ENCODE results near the gene TDRKH. TPM values are rescaled to one million over a fixed set of nuclear protein-coding genes. Genes with fewer than 3 reads are reported as not detected.
"Not testable (repeated sequence)": the region's sequence is repeated elsewhere in the genome, so short reads cannot be mapped to it uniquely, and the experiment has no call there.

TDRKH gene
- polyA plus RNA-seq, 4 donors: 7.9 to 11.7 (median 8.9) TPM

- DNase-seq (ENCODE audit: low read depth in 4 of 4, low spot score in 2 of 4): no peak
These were observed 14.9 kb upstream of the TDRKH start, which contains the start of gene LINGO4 for GRCh38 chr1:151805066-151805820. Gene LINGO4 (minus strand): TSS chr1:151805419. CDS start chr1:151802704, 2,715 bp downstream.

- no peak for DNase-seq (ENCODE audit: low read depth in 4 of 4, low spot score in 2 of 4)
These were observed 13.6 kb upstream of the TDRKH start for GRCh38 chr1:151803915-151804314.

- no peak for DNase-seq (ENCODE audit: low read depth in 4 of 4, low spot score in 2 of 4)
These were observed 12.9 kb upstream of the TDRKH start for GRCh38 chr1:151803164-151803563.

DNA sequence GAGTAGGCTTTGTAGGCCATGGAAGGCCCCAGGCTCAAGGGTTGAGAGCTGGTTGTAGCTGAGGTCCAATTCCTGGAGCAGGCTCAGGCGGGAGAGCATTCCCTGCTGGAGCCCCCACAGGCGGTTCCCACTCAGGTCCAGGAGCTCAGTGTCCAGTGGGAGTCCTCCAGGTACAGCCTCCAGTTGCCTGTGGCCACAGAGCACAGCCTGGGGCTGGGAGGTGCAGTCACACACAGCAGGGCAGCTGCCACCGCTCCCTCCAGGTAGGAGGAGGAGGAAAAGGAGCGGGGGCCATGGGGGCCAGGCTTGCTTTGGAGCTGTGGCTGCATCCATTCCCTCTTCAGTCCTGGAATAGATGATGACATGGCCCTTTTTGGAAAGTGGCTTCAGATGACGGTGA, 12.1 kb upstream of the TDRKH start:
- no peak for DNase-seq (ENCODE audit: low read depth in 4 of 4, low spot score in 2 of 4)

DNA sequence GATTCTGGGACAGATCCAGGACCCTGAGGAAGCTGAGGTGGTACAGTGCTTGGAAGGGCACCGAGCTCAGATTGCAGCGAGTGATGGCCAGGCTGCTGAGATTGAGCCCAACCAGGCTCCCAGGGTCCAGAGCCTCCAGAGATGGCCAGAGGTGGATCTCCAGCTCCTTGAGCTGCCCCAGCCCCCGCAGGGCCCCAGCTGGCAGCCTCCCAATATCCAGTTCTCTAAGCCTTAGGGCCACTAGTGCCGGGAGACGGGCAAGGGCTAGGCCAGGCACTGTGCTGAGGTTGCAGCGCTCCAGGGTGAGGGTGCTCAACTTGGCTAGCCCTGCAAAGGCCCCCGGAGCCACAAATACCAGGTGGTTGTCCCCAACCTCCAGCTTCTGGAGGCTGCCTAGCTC, 11.5 kb upstream of the TDRKH start:
- DNase-seq (ENCODE audit: low read depth in 4 of 4, low spot score in 2 of 4): no peak

GRCh38 chr1:151801310-151801820, 11.1 kb upstream of the TDRKH start:
- DNase-seq (ENCODE audit: low read depth in 4 of 4, low spot score in 2 of 4): no peak

DNA sequence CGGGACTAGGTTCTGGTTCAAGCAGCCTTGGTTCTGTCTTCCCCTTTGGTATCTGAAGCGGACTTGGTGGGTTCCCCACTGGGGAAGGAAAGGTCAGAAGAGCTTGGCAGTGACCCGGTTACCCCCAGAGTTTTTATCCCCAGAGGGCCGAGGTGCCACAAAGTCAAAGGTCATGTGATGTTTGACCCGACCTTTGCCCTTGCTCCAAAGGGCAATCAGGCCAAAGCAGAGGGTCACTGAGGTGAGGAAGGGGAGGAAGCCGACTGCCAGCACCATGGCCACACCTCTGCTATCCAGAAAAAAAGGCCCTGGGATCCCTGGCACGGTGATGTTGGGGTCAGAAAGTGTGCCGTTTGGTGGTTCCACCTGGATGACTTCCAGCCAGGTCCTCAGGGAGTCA, 10.5 kb upstream of the TDRKH start:
- no peak for DNase-seq (ENCODE audit: low read depth in 4 of 4, low spot score in 2 of 4)

- no peak for DNase-seq (ENCODE audit: low read depth in 4 of 4, low spot score in 2 of 4)
These were observed 9.1 kb upstream of the TDRKH start for GRCh38 chr1:151799179-151800022.

- DNase-seq (ENCODE audit: low read depth in 4 of 4, low spot score in 2 of 4): no peak
These were observed 8.3 kb upstream of the TDRKH start for GRCh38 chr1:151798571-151798970.

DNA sequence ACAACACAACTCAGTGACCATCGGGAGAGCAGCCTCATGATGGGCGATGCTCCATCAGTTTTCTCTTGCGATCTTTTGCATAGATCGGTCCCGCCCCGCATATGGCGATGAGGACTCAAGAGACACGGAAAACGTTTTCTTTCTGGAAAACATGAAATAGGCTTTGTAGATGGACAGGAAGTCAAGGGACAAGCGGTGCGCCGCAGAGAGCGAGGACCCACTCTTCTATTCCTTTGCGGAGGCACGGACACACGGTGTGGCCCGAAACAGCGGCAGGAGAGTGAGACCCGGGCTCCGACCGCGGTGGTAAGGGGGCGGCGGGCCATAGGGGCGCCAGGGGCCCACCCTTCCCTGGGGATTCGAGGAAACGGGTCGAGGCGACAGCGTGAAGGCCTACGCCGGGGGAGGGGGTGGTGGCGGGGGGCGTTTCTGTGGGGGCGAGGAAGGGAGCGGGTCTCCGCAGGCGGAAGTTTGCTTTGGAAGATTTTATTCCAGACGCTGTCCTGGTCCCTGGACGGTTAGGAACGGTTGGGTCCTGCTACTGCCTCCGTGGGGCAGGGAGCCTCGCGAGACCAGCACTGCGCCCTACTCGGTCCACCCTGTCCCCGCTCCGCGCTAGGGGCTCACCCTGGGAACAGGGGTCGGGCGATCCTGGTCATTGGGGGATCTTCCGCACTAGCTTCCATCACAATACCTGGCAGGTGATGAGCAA, 796 bp upstream of the TDRKH start:
- peak in 1 of 4 donors; percentile 0 for DNase-seq (ENCODE audit: low read depth in 4 of 4, low spot score in 2 of 4)

- no peak for DNase-seq (ENCODE audit: low read depth in 4 of 4, low spot score in 2 of 4)
These were observed 2.6 kb downstream of the TDRKH start for GRCh38 chr1:151787689-151788088.

- DNase-seq (ENCODE audit: low read depth in 4 of 4, low spot score in 2 of 4): no peak
These were observed 6.5 kb downstream of the TDRKH start for GRCh38 chr1:151783796-151784195.

DNA sequence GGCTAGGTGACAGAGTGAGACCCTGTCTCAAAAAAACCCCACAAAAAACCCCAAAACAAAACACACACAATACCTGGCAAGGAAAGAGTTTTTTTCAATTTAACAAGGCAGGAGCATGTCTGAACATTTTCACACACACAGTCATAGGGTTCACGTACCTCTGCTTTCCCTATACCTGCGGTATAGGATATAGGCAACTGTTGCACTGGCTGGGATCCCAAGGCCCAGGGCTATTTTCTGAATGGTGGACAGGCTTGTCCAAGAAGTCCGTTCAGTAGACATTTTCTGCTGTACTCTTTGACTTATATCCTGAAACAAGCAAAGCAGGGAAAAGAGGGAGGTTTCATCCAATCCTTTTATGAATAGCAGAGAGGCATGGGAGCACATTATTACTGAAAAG, 7.6 kb downstream of the TDRKH start:
- DNase-seq (ENCODE audit: low read depth in 4 of 4, low spot score in 2 of 4): no peak

DNA sequence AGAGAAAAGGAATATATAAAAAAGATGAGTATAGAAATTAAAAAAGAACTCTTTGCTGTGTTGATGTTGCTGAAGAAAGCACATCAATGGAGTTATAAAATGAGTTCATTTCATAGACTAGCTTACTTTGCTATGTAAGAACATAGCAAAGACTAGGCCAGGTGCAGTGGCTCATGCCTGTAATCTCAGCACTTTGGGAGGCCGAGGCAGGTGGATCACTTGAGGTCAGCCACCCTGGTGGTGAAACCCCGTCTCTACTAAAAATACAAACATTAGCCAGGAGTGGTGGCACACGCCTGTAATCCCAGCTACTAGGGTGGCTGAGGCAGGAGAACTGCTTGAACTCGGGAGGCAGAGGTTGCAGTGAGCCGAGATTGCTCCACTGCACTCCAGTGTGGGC, 8.3 kb downstream of the TDRKH start:
- DNase-seq (ENCODE audit: low read depth in 4 of 4, low spot score in 2 of 4): not testable (repeated sequence)

GRCh38 chr1:151780736-151781135, 9.6 kb downstream of the TDRKH start:
- DNase-seq (ENCODE audit: low read depth in 4 of 4, low spot score in 2 of 4): not testable (repeated sequence)

- no peak for DNase-seq (ENCODE audit: low read depth in 4 of 4, low spot score in 2 of 4)
These were observed 10.4 kb downstream of the TDRKH start for GRCh38 chr1:151779852-151780251.

DNA sequence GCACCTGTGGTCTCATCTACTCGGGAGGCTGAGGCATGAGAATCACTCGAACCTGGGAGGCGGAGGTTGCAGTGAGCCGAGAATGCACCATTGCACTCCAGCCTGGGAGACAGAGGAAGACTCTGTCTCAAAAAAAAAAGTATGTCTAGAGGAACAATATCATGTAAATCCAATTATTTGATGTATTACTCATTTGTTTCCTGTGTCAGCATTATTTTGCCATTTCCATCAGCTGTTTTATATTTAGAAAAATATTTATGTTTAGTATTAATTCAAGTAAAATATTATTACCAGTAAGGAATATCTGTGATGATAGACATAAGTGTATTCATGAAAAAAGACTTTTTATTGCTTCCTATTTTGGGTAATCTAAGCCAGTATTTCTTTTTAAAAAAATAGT, 13.0 kb downstream of the TDRKH start:
- no peak for DNase-seq (ENCODE audit: low read depth in 4 of 4, low spot score in 2 of 4)

DNA sequence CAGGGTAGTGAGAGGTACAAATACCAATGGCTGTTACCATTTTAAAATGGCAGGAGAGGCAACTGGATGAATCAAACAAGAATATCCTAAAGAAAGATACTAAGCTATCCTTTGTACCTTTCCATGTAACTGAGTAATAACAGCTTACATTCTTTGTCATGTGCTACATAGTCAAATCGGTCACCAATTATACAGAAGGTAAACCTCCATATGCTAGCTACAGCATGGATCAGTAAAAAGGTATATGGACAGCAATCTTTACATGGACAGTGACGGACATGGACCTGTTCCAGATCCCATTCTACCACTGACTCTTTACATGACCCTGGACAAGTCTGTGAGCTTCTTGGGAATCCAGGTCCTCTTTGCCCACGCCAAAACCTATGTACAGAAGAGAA, 13.6 kb downstream of the TDRKH start:
- no peak for DNase-seq (ENCODE audit: low read depth in 4 of 4, low spot score in 2 of 4)

DNA sequence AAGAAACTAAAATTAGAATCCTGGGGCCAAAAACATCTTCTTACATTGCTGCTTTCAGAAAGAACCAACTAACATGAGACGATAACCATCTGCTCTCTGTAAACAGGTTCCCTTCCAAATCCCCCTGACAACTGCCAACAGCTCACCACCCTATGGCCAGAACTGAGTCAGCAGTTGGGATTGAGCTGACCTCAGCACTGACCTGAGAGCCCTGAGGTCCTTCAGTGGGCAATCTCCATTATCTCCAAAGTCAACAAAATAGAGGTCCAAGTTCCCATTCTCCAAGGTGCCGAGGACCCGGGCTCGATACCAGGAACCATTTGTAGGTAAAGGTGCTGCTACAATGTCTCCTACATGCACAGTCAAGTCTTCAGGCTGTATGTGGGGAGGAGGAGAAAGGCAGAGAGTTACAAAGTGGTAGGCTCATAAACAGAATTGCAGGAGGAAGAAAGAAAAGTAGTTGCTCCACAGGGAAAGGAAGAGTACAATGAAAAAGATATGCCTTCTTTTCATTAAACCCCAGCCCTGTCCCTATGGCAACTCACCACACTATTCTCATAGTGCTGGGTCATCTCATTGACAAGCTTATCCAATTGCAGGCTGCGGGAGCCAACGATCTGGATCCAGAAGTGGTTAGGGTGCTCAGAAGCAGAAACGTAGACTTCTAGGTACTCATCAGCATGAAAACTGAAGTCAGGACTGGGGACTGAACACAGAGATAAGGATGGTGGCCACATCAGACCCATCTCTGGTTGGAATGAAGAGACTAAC, 14.2 kb downstream of the TDRKH start:
- no peak for DNase-seq (ENCODE audit: low read depth in 4 of 4, low spot score in 2 of 4)

DNA sequence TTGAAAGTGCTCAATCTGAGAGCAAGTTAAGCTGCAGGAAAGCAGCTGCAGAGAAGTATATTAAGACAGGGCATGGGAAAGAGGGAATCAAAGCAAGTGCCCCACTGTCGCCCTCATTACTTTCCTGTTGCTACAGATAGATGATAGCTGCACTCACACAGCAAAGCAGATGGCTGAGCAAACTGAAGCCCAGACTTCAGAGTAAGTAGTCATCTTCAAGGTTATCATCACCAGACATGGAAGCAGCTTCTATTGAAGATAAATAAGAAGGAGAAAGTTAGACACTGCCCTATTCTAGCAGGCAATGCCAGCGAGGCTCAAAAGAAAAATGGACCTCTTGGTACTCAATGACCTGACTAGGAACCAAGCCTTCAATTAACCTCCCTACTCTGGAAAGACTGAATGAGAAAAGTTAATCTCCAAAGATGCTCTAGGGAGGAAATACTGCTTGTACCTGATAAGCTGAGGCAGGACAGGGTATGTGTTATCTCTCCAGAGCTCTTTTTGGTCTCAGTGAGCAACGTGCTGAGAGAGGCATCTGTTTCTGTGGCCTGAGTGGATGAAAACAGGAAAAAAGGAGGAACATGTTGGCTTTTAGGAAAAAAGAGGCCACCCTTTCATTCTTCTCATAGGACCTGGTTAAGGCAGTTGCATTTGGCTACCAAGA, 15.9 kb downstream of the TDRKH start:
- DNase-seq (ENCODE audit: low read depth in 4 of 4, low spot score in 2 of 4): no peak
